ENCODE results near the gene TRIP10. TPM values are rescaled to one million over a fixed set of nuclear protein-coding genes. Genes with fewer than 3 reads are reported as not detected.
"Not testable (repeated sequence)": the region's sequence is repeated elsewhere in the genome, so short reads cannot be mapped to it uniquely, and the experiment has no call there.

TRIP10 gene
- total and polyA plus RNA-seq, 4 donors: 60.8 to 97.3 (median 79.8) TPM

DNA sequence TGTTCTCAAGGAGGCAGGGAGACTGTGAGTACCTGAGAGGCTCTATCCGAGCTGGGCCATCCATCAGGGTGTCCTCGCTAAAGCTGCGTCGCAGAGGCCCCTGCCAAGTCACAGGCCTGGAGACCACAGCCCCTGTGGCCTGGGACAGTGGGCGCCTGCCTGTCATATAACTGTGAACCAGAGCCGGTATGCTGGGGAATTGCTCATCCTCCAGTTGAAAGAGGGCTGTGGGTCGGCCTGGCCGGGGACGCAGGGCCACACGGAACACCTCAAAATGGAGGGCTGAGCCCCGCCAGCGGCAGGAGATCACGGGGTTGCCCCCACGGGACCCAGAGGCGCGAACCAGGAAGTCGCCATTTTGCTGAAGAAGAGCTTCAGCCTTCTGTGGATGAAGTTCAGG is 21.1 kb downstream of the TRIP10 start:
- peaks cover 0 to 4% (median 0%) of the 10 kb centered on the region in 4 donors for H3K9me3 ChIP-seq (ENCODE audit: control insufficient read depth in 4 of 4, insufficient read depth in 3 of 4, low read length in 3 of 4)
- 93 to 96% methylated on average over 17 of the region's 17 CpGs for WGBS, 2 donors
- DNase-seq (no peak), ATAC-seq (ENCODE audit: insufficient read depth, low FRiP score) (no peak)
- H3K4me3 ChIP-seq: no peak overlapping the region
- TF ChIP-seq, protein P1, sequence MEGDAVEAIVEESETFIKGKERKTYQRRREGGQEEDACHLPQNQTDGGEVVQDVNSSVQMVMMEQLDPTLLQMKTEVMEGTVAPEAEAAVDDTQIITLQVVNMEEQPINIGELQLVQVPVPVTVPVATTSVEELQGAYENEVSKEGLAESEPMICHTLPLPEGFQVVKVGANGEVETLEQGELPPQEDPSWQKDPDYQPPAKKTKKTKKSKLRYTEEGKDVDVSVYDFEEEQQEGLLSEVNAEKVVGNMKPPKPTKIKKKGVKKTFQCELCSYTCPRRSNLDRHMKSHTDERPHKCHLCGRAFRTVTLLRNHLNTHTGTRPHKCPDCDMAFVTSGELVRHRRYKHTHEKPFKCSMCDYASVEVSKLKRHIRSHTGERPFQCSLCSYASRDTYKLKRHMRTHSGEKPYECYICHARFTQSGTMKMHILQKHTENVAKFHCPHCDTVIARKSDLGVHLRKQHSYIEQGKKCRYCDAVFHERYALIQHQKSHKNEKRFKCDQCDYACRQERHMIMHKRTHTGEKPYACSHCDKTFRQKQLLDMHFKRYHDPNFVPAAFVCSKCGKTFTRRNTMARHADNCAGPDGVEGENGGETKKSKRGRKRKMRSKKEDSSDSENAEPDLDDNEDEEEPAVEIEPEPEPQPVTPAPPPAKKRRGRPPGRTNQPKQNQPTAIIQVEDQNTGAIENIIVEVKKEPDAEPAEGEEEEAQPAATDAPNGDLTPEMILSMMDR (IDR thresholded peaks at IDR 0.05; ENCODE audit: control extremely low read depth, extremely low read depth): no peak
- peaks cover 0 to 8% (median 3%) of the 10 kb centered on the region in 4 donors for H3K36me3 ChIP-seq (ENCODE audit: control insufficient read depth in 4 of 4, insufficient read depth in 4 of 4, low read length in 4 of 4)
- H3K27ac ChIP-seq (ENCODE audit: low read depth in 1 of 2, low read length in 1 of 2): no peak overlapping the region
- no peaks in the 10 kb centered on the region for H3K4me1 ChIP-seq (ENCODE audit: control insufficient read depth in 5 of 5, insufficient read depth in 5 of 5, low read length in 5 of 5)
- H3K27me3 ChIP-seq (ENCODE audit: control insufficient read depth in 3 of 3, insufficient read depth in 3 of 3, low read length in 2 of 3): no peaks in the 10 kb centered on the region
- no peak overlapping the region for H3K9ac ChIP-seq (ENCODE audit: insufficient read depth in 1 of 2, low read length in 2 of 2)

DNA sequence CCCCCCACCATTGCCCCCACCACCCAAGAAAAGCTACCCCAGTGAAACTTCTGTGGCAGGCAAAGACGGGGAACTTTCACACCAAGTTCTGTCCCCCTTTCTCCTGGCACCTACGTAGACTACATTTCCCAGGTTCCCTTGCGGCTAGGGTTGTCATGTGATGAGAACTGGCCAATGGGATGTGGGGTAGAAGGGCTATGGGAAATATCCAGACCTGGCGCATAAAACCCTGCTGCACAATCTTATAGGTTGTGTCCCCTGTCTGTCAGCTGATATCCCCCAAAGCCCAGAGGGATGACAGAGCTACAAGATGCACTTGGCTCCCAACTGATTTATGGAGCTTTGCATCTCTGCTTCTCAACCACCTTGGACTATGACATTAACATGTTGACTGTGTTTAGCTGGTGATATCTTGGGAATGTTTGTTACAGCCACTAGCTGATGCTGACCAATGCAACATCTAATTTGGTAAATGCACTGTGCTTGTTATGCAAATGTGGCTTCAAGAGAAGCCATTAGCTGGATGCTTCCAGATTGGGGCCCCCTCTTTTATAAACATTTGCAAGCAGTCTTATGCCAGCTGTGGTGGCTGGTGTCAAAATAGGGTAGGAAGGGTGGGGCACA is 21.7 kb downstream of the TRIP10 start:
- Histone ChIP-seq H3K36me3 (ENCODE audit: control insufficient read depth in 4 of 4, insufficient read depth in 4 of 4, low read length in 4 of 4) (peaks cover 0 to 8% (median 3%) of the 10 kb centered on the region in 4 donors), H3K27me3 (ENCODE audit: control insufficient read depth in 3 of 3, insufficient read depth in 3 of 3, low read length in 2 of 3) (peaks cover 0 to 2% (median 0%) of the 10 kb centered on the region in 3 donors), H3K9me3 (ENCODE audit: control insufficient read depth in 4 of 4, insufficient read depth in 3 of 4, low read length in 3 of 4) (peaks cover 0 to 4% (median 0%) of the 10 kb centered on the region in 4 donors), H3K4me3 (no peak overlapping the region), H3K4me1 (ENCODE audit: control insufficient read depth in 5 of 5, insufficient read depth in 5 of 5, low read length in 5 of 5) (no peaks in the 10 kb centered on the region), H3K27ac (ENCODE audit: low read depth in 1 of 2, low read length in 1 of 2) (no peak overlapping the region), H3K9ac (ENCODE audit: insufficient read depth in 1 of 2, low read length in 2 of 2) (no peak overlapping the region)
- DNase-seq (no peak), ATAC-seq (ENCODE audit: insufficient read depth, low FRiP score) (no peak)
- TF ChIP-seq, protein P1 (IDR thresholded peaks at IDR 0.05; ENCODE audit: control extremely low read depth, extremely low read depth): no peak
- 74 to 91% methylated on average over 4 of the region's 4 CpGs for WGBS, 2 donors

DNA sequence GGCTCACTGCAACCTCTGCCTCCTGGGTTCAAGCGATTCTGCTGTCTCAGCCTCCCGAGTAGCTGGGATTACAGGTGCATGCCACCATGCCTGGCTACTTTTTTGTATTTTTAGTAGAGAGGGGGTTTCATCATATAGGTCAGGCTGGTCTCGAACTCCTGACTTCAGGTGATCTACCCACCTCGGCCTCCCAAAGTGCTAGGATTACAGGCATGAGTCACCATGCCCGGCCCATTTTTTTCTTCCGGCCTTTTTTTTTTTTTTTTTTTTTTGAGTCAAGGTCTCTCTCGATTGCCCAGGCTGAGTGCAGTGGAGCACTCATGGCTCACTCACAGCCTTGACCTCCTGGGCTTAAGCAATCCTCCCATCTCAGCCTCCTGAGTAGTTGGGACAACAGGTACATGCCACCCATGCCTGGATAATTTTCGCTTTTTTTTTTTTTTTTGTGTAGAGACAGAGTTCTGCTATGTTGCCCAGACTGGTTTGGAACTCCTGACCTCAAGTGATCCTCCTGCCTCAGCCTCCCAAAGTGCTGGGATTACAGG is 22.8 kb downstream of the TRIP10 start:
- H3K27me3 ChIP-seq (ENCODE audit: control insufficient read depth in 3 of 3, insufficient read depth in 3 of 3, low read length in 2 of 3); H3K27ac ChIP-seq (ENCODE audit: low read depth in 1 of 2, low read length in 1 of 2); H3K36me3 ChIP-seq (ENCODE audit: control insufficient read depth in 4 of 4, insufficient read depth in 4 of 4, low read length in 4 of 4); H3K4me3 ChIP-seq; H3K9ac ChIP-seq (ENCODE audit: insufficient read depth in 1 of 2, low read length in 2 of 2); H3K9me3 ChIP-seq (ENCODE audit: control insufficient read depth in 4 of 4, insufficient read depth in 3 of 4, low read length in 3 of 4); ATAC-seq (ENCODE audit: insufficient read depth, low FRiP score); DNase-seq: not testable (repeated sequence)
- 82 to 95% methylated on average over 8 of the region's 8 CpGs for WGBS, 2 donors
- peaks cover 0 to 11% (median 0%) of the 10 kb centered on the region in 5 donors for H3K4me1 ChIP-seq (ENCODE audit: control insufficient read depth in 5 of 5, insufficient read depth in 5 of 5, low read length in 5 of 5)

DNA sequence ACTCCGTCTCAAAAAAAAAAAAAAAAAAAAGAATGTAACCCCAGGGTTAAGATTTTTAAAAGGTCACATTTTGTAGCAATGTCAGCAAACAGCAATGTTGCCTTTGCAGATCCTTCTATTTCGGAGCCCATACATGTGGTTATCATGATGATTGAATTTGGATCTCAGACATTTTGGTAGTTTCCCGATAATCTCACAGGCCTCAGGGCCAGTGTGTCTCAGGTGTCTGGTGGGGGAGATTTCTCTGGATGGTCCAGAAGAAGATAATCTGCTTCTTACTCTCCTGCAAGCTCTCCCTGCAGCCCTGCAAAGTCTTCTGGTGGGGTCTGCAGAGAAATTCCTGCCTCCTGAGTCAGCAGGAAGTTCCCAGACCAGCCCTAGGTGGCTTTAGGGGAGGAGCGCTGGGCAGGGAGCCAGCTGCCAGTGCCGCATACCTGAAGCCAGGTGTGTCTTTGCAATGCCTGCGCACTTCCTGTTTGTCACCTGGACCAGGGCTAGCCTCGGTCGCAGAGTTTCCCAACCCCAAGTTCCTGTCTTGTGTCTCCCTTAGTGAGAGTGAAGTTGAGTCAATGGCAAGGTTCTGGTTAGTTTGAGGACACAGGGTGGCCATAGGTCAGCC is 26.4 kb downstream of the TRIP10 start:
- peaks cover 0 to 11% (median 0%) of the 10 kb centered on the region in 5 donors for H3K4me1 ChIP-seq (ENCODE audit: control insufficient read depth in 5 of 5, insufficient read depth in 5 of 5, low read length in 5 of 5)
- peaks cover 0 to 4% (median 0%) of the 10 kb centered on the region in 4 donors for H3K9me3 ChIP-seq (ENCODE audit: control insufficient read depth in 4 of 4, insufficient read depth in 3 of 4, low read length in 3 of 4)
- peak overlapping the region in 1 of 2 donors; percentile 87 for H3K27ac ChIP-seq (ENCODE audit: low read depth in 1 of 2, low read length in 1 of 2)
- 37 to 45% methylated on average over 8 of the region's 8 CpGs for WGBS, 2 donors
- H3K27me3 ChIP-seq (ENCODE audit: control insufficient read depth in 3 of 3, insufficient read depth in 3 of 3, low read length in 2 of 3): peaks cover 0 to 3% (median 0%) of the 10 kb centered on the region in 3 donors
- TF ChIP-seq, protein P1 (IDR thresholded peaks at IDR 0.05; ENCODE audit: control extremely low read depth, extremely low read depth): no peak
- peak; percentile 9 for ATAC-seq (ENCODE audit: insufficient read depth, low FRiP score)
- H3K9ac ChIP-seq (ENCODE audit: insufficient read depth in 1 of 2, low read length in 2 of 2): peak overlapping the region in 1 of 2 donors; percentile 63
- no peak overlapping the region for H3K4me3 ChIP-seq
- peak; percentile 61 to 81 (median 80) for DNase-seq
- peaks cover 0 to under 1% (median 0%) of the 10 kb centered on the region in 4 donors for H3K36me3 ChIP-seq (ENCODE audit: control insufficient read depth in 4 of 4, insufficient read depth in 4 of 4, low read length in 4 of 4)

Measured in lung (tissue), 12 donors.